SK-N-SH (cell line): ENCODE results near the gene MGAT4A. TPM values are rescaled to one million over a fixed set of nuclear protein-coding genes. Genes with fewer than 3 reads are reported as not detected.

Source experiments
- CTCF ChIA-PET: fragments of 300-600, 350-600 bp; formaldehyde crosslinking; extraction: SDS; loops from one replicate; lab custom pipeline; 2021; lab: Yijun Ruan, JAX
- POLR2A ChIA-PET: fragments of 350-600 bp; sonication (Branson Sonifier 250); formaldehyde crosslinking; extraction: SDS; loops from one replicate; lab custom pipeline; 2020; ENCODE audit warnings: antibody characterized with exemption, inconsistent platforms; lab: Yijun Ruan, JAX
- DNase-seq: peaks from one replicate; pipeline ENCODE4 v3.0.0; 2012
- H2AFZ ChIP-seq: fragments of 200-600 bp; sonication (generic); 2 replicates; pipeline ENCODE4 v1.8.1; 2016; ENCODE audit warnings: antibody characterized with exemption, mild to moderate bottlenecking, low read depth
- H3F3A ChIP-seq: fragments of 200-600 bp; sonication (generic); replicated peaks from 2 replicates; pipeline ENCODE3; 2016; ENCODE audit warnings: antibody characterized with exemption, mild to moderate bottlenecking; ENCODE audit not compliant: insufficient read depth
- H3K27ac ChIP-seq, 2 experiments: fragments of 200-500 bp in 1 of 2; fragments of 200-600 bp in 1 of 2; sonication (Bioruptor generic) in 1 of 2; sonication (generic), shearing (Covaris generic) in 1 of 2; 2 replicates each; pipeline versions ENCODE4 v1.5.1 to v1.6.1; 2014 to 2016; ENCODE audit warnings: low read depth in 2 of 2, inconsistent platforms in 1 of 2, low read length in 1 of 2, mild to moderate bottlenecking in 1 of 2, mixed read lengths in 1 of 2
- H3K27me3 ChIP-seq: fragments of 200-600 bp; sonication (generic), shearing (Covaris generic); 2 replicates; pipeline ENCODE4 v1.6.1; 2016; ENCODE audit warnings: mixed run types; ENCODE audit not compliant: insufficient read depth
- H3K36me3 ChIP-seq, 2 experiments: fragments of 200-500 bp in 1 of 2; fragments of 200-600 bp in 1 of 2; sonication (Bioruptor generic) in 1 of 2; sonication (generic) in 1 of 2; replicated peaks in 1 of 2; 2 replicates each; pipeline versions ENCODE3 to v1.5.1; 2014 to 2016; ENCODE audit warnings: low read length in 1 of 2, mild to moderate bottlenecking in 1 of 2; ENCODE audit not compliant: insufficient read depth in 2 of 2, control insufficient read depth in 1 of 2
- H3K4me1 ChIP-seq, 2 experiments: fragments of 200-500 bp in 1 of 2; fragments of 200-600 bp in 1 of 2; sonication (Bioruptor generic) in 1 of 2; sonication (generic), shearing (Covaris generic) in 1 of 2; 2 replicates each; pipeline versions ENCODE4 v1.5.1 to v1.6.1; 2014 to 2016; ENCODE audit warnings: low read depth in 1 of 2, low read length in 1 of 2, mixed run types in 1 of 2; ENCODE audit not compliant: insufficient read depth in 2 of 2, control insufficient read depth in 1 of 2
- H3K4me2 ChIP-seq: fragments of 200-600 bp; sonication (generic), shearing (Covaris generic); 2 replicates; pipeline ENCODE4 v1.6.1; 2017; ENCODE audit warnings: mixed run types
- H3K4me3 ChIP-seq, 2 experiments: fragments of 200-500 bp in 1 of 2; fragments of 200-600 bp in 1 of 2; sonication (Bioruptor generic) in 1 of 2; sonication (generic), shearing (Covaris generic) in 1 of 2; 2 replicates each; pipeline versions ENCODE4 v1.5.1 to v1.8.1; 2014 to 2016; ENCODE audit warnings: low read depth in 2 of 2, inconsistent platforms in 1 of 2, low read length in 1 of 2, mild to moderate bottlenecking in 1 of 2, mixed read lengths in 1 of 2, moderate library complexity in 1 of 2
- H3K79me2 ChIP-seq: fragments of 200-600 bp; sonication (generic); 2 replicates; pipeline ENCODE4 v1.8.1; 2017; ENCODE audit warnings: mild to moderate bottlenecking; ENCODE audit not compliant: insufficient read depth
- H3K9ac ChIP-seq: fragments of 200-600 bp; sonication (generic); 2 replicates; pipeline ENCODE4 v1.6.1; 2017; ENCODE audit warnings: mixed run types
- H3K9me2 ChIP-seq: fragments of 200-600 bp; sonication (generic); 2 replicates; pipeline ENCODE4 v1.6.1; 2017; ENCODE audit warnings: mixed run types
- H3K9me3 ChIP-seq: fragments of 200-600 bp; sonication (generic); 2 replicates; pipeline ENCODE4 v1.6.1; 2017; ENCODE audit warnings: mixed run types, mild to moderate bottlenecking, moderate library complexity
- H4K20me1 ChIP-seq: fragments of 200-600 bp; sonication (generic); 2 replicates; pipeline ENCODE4 v1.6.1; 2017; ENCODE audit warnings: mild to moderate bottlenecking, mixed run types; ENCODE audit not compliant: insufficient read depth
- CHD2 ChIP-seq: fragments of 150-350 bp; IDR thresholded peaks from 2 replicates; pipeline ENCODE4 v1.6.1; 2018; ENCODE audit warnings: low read length; ENCODE audit not compliant: partially characterized antibody
- EP300 ChIP-seq, 2 experiments: IDR thresholded peaks; 2 replicates each; pipeline versions ENCODE4 v1.4.0 to v1.6.1; 2012; ENCODE audit warnings: borderline replicate concordance in 1 of 2, low read depth in 1 of 2, low read length in 1 of 2
- EZH2phosphoT487 ChIP-seq: fragments of 200-600 bp; sonication (generic); IDR thresholded peaks from 2 replicates; pipeline ENCODE4 v1.6.1; 2017; ENCODE audit warnings: low read depth, mixed run types, mild to moderate bottlenecking, antibody characterized with exemption, moderate library complexity, borderline replicate concordance
- FOSL2 ChIP-seq: IDR thresholded peaks from 2 replicates; pipeline ENCODE4 v1.4.0; 2012; ENCODE audit warnings: low read depth, mild to moderate bottlenecking, moderate library complexity, borderline replicate concordance
- FOXJ3 ChIP-seq: sonication (generic); formaldehyde crosslinking; IDR thresholded peaks from 2 replicates; pipeline ENCODE4 v1.5.1; 2020; ENCODE audit warnings: mild to moderate bottlenecking, missing genetic modification reagents
- FOXM1 ChIP-seq: IDR thresholded peaks from 2 replicates; pipeline ENCODE4 v1.4.0; 2012; ENCODE audit warnings: low read depth, mild to moderate bottlenecking
- GATA2 ChIP-seq: sonication (generic); formaldehyde crosslinking; IDR thresholded peaks from 2 replicates; pipeline ENCODE4 v1.5.0; 2020; ENCODE audit warnings: mild to moderate bottlenecking, missing genetic modification reagents
- MXI1 ChIP-seq: IDR thresholded peaks from 2 replicates; pipeline ENCODE4 v1.6.1; 2012; ENCODE audit warnings: mild to moderate bottlenecking, low read depth, low read length, improper control_type of control experiment
- NFIC ChIP-seq: IDR thresholded peaks from 2 replicates; pipeline ENCODE4 v1.4.0; 2012; ENCODE audit warnings: borderline replicate concordance
- RAD21 ChIP-seq: IDR thresholded peaks from 2 replicates; pipeline ENCODE4 v1.6.1; 2012; ENCODE audit warnings: mild to moderate bottlenecking, low read length
- RXRA ChIP-seq: IDR thresholded peaks from 2 replicates; pipeline ENCODE4 v1.4.0; 2012; ENCODE audit warnings: low read depth, mild to moderate bottlenecking, borderline replicate concordance
- SIN3A ChIP-seq: IDR thresholded peaks from 2 replicates; pipeline ENCODE4 v1.6.1; 2012; ENCODE audit warnings: low read depth, mild to moderate bottlenecking, low read length, moderate library complexity, borderline replicate concordance
- TCF12 ChIP-seq: IDR thresholded peaks from 2 replicates; pipeline ENCODE4 v1.4.0; 2012
- TEAD4 ChIP-seq: IDR thresholded peaks from 2 replicates; pipeline ENCODE4 v1.4.0; 2012; ENCODE audit warnings: mild to moderate bottlenecking, borderline replicate concordance; ENCODE audit not compliant: insufficient read depth
- YY1 ChIP-seq: IDR thresholded peaks from 2 replicates; pipeline ENCODE4 v1.4.0; 2012; ENCODE audit warnings: low read depth, mild to moderate bottlenecking
- WGBS: methylation state at CpG from one replicate; pipeline ENCODE4 v1.1.6; 2017; ENCODE audit warnings: low lambda C conversion rate; 5-methylcytosine and 5-hydroxymethylcytosine counted together
- polyA plus RNA-seq, 3 experiments: library from polyadenylated mRNA; depleted of rRNA; stranded (reverse); fragments of >200 nt; gene quantifications; 2 replicates each; pipeline ENCODE4 v1.2.3, GENCODE V29; 2012
- TF ChIP-seq, protein P1 (sequence below): IDR thresholded peaks from 2 replicates; pipeline ENCODE4 v1.6.1; 2012; ENCODE audit warnings: mild to moderate bottlenecking, low read depth, low read length, moderate library complexity
- TF ChIP-seq, protein P2 (sequence below): IDR thresholded peaks from 2 replicates; pipeline ENCODE4 v1.4.0; 2012; ENCODE audit warnings: low read depth, borderline replicate concordance
- TF ChIP-seq, protein P3 (sequence below): IDR thresholded peaks from 2 replicates; pipeline ENCODE4 v1.4.0; 2012; ENCODE audit warnings: low read depth, borderline replicate concordance
- TF ChIP-seq, protein P4 (sequence below): fragments of 150-350 bp; IDR thresholded peaks from 2 replicates; pipeline ENCODE4 v1.6.1; 2017; ENCODE audit warnings: antibody characterized with exemption, low read length, low read depth, borderline replicate concordance

MGAT4A gene
- polyA plus RNA-seq, 1 of the 3 experiments (the other 2 are of a cell fraction): 0.07 TPM

DNA sequence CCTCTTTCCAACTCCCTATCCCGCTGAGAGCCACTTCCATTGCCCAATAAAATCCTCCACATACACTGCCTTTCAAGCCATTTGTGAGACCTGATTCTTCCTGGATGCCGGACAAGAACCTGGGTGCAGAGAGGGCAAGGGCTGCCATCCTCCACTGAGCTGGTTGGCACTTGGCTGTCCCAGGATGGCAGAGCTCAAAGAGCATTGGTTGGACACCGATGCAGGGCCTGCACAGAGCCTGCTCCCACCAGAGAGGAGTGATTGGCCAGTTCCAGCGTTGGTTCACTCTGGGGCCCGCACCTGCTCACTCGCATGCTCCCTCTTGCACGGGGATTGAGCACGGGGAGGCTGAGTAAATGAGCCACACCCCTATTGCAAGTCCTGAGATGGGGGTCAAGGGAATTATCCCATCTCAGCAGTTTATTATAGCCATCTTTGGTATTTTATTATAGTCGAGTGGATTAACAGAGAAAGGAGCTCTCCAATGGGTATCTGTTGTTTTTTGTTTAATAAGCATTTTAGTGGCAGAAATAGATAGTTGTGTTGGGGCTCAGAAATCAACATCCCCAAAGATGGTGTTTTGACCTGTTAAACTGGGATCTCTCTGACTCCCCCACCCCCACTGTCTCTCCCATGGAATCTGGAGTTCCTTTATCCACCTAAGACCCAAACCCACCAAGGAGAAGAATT is 19.8 kb upstream of the MGAT4A start:
- DNase-seq: no peak
- Histone ChIP-seq H3K4me2 (no peak overlapping the region), H3K79me2 (no peaks in the 10 kb centered on the region)
- 49% methylated on average over 4 of the region's 9 CpGs for WGBS
- no peak for TF ChIP-seq TCF12
- TF ChIP-seq CHD2: no peak
- TF ChIP-seq, protein P1, sequence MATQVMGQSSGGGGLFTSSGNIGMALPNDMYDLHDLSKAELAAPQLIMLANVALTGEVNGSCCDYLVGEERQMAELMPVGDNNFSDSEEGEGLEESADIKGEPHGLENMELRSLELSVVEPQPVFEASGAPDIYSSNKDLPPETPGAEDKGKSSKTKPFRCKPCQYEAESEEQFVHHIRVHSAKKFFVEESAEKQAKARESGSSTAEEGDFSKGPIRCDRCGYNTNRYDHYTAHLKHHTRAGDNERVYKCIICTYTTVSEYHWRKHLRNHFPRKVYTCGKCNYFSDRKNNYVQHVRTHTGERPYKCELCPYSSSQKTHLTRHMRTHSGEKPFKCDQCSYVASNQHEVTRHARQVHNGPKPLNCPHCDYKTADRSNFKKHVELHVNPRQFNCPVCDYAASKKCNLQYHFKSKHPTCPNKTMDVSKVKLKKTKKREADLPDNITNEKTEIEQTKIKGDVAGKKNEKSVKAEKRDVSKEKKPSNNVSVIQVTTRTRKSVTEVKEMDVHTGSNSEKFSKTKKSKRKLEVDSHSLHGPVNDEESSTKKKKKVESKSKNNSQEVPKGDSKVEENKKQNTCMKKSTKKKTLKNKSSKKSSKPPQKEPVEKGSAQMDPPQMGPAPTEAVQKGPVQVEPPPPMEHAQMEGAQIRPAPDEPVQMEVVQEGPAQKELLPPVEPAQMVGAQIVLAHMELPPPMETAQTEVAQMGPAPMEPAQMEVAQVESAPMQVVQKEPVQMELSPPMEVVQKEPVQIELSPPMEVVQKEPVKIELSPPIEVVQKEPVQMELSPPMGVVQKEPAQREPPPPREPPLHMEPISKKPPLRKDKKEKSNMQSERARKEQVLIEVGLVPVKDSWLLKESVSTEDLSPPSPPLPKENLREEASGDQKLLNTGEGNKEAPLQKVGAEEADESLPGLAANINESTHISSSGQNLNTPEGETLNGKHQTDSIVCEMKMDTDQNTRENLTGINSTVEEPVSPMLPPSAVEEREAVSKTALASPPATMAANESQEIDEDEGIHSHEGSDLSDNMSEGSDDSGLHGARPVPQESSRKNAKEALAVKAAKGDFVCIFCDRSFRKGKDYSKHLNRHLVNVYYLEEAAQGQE: no peak
- TF ChIP-seq TEAD4: no peak
- TF ChIP-seq, all 33 proteins: peak for 0
- Histone ChIP-seq H3F3A (no peaks in the 10 kb centered on the region), H3K27ac (no peak overlapping the region), H3K9me2 (no peaks in the 10 kb centered on the region), H2AFZ (no peak overlapping the region), H3K4me3 (no peak overlapping the region), H3K9me3 (no peaks in the 10 kb centered on the region), H3K4me1 (peaks cover 0 to 6% of the 10 kb centered on the region in 2 experiments; a peak in 1 of 4 replicates), H3K27me3 (no peaks in the 10 kb centered on the region), H3K36me3 (no peaks in the 10 kb centered on the region), H4K20me1 (no peaks in the 10 kb centered on the region), H3K9ac (no peak overlapping the region)
- ChIA-PET CTCF (interaction anchor here (0.7 kb wide), 1 partner anchor 20 kb away, joined by 3 read pairs; the partner anchor contains the start of gene MGAT4A), POLR2A (no interaction called here)

DNA sequence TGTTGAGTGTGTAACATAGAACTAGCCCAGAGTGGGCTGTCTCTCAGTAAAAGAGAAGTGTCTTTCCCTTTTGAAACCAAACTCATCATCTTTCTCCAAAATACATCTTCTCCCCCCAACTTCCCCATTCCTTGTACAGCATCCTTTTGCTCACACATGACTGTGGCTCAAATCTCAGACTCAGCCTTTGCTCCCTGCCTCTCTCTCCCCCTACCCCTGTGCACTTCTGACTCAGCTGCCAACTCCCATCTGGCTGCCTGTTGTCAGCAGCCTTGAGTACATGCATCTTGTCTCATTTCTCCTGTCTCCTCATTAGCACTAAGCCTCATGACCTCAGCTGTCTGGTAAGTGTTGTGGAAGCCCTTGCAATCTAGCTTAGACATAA is 18.1 kb upstream of the MGAT4A start:
- Histone ChIP-seq H3K4me1 (peaks cover 0 to 6% of the 10 kb centered on the region in 2 experiments; a peak in 1 of 4 replicates), H2AFZ (no peak overlapping the region), H3K4me2 (no peak overlapping the region), H3K9me2 (no peaks in the 10 kb centered on the region), H4K20me1 (no peaks in the 10 kb centered on the region), H3K4me3 (no peak overlapping the region), H3K9me3 (no peaks in the 10 kb centered on the region), H3K27ac (no peak overlapping the region), H3F3A (no peaks in the 10 kb centered on the region), H3K27me3 (no peaks in the 10 kb centered on the region), H3K79me2 (no peaks in the 10 kb centered on the region), H3K36me3 (no peaks in the 10 kb centered on the region), H3K9ac (no peak overlapping the region)
- CTCF ChIA-PET: interaction anchor here (0.6 kb wide), 1 partner anchor 282 kb away, joined by 3 read pairs; no protein-coding TSS in a partner anchor
- no peak for DNase-seq
- POLR2A ChIA-PET: no interaction called here
- TF ChIP-seq TEAD4 (no peak), EZH2phosphoT487 (no peak), FOXJ3 (no peak), RXRA (no peak), MXI1 (no peak), GATA2 (no peak), CHD2 (no peak), SIN3A (no peak), YY1 (no peak), FOXM1 (no peak), EP300 (IDR thresholded peaks at IDR 0.05; ENCODE audit: borderline replicate concordance in 1 of 2, low read depth in 1 of 2, low read length in 1 of 2) (no peak), FOSL2 (no peak), NFIC (no peak), RAD21 (no peak)
- TF ChIP-seq, protein P2, sequence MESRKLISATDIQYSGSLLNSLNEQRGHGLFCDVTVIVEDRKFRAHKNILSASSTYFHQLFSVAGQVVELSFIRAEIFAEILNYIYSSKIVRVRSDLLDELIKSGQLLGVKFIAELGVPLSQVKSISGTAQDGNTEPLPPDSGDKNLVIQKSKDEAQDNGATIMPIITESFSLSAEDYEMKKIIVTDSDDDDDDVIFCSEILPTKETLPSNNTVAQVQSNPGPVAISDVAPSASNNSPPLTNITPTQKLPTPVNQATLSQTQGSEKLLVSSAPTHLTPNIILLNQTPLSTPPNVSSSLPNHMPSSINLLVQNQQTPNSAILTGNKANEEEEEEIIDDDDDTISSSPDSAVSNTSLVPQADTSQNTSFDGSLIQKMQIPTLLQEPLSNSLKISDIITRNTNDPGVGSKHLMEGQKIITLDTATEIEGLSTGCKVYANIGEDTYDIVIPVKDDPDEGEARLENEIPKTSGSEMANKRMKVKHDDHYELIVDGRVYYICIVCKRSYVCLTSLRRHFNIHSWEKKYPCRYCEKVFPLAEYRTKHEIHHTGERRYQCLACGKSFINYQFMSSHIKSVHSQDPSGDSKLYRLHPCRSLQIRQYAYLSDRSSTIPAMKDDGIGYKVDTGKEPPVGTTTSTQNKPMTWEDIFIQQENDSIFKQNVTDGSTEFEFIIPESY: no peak
- TF ChIP-seq, protein P3, sequence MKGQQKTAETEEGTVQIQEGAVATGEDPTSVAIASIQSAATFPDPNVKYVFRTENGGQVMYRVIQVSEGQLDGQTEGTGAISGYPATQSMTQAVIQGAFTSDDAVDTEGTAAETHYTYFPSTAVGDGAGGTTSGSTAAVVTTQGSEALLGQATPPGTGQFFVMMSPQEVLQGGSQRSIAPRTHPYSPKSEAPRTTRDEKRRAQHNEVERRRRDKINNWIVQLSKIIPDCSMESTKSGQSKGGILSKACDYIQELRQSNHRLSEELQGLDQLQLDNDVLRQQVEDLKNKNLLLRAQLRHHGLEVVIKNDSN: no peak
- TF ChIP-seq, protein P4, sequence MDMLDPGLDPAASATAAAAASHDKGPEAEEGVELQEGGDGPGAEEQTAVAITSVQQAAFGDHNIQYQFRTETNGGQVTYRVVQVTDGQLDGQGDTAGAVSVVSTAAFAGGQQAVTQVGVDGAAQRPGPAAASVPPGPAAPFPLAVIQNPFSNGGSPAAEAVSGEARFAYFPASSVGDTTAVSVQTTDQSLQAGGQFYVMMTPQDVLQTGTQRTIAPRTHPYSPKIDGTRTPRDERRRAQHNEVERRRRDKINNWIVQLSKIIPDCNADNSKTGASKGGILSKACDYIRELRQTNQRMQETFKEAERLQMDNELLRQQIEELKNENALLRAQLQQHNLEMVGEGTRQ: no peak
